Measurements from ENCODE around the gene ZNF141. TPM values are rescaled to one million over a fixed set of nuclear protein-coding genes. Genes with fewer than 3 reads are reported as not detected.

ZNF141 gene
- total and polyA plus RNA-seq, 12 donors, result 1.5 to 10.8 (median 7.6) TPM

DNA sequence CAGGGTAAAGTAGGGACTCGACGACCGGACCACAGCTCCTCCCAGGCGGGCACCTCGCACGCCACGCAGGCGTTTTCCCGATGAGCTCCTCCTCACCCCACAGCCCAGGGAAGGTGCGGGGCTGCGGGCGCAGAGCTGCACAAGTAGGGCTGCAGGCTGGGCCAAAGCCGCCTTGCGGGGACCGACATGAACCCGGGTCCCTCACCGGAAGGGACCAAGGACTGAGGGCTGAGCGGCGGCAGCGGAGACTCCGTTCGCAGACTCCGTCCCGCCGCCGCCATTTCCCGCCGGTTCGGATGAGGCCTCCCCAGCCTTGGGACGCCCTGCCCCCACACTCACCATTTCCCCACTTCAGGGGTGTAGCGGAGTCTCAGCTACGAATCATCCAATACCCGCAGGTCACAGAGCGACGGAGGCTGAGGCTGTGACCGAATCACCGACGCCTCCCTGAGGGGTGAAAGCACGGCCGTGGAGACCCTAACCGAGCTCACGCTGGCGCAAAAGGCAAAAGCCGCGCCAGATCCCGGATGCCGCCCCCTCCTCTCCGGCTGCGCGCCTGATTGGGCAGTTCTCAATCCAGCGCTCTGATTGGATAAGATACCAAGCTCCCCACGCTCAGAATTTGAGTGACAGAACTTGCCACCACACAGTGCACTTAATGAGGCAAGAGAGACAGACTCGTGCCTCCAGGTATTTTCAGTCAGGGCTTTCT, 32.5 kb upstream of the ZNF141 start, which contains the start of gene ZNF732:
Gene ZNF732, minus strand, starts transcription at position 506 of the 712 bp plus-strand sequence. Its CDS starts 164 bp downstream, at position 342.
- H3K27ac ChIP-seq, result no peak within 1 kb of the TSS
- intact Hi-C loops (cut with DNase I), result no loop called here
- TF ChIP-seq, protein P1, sequence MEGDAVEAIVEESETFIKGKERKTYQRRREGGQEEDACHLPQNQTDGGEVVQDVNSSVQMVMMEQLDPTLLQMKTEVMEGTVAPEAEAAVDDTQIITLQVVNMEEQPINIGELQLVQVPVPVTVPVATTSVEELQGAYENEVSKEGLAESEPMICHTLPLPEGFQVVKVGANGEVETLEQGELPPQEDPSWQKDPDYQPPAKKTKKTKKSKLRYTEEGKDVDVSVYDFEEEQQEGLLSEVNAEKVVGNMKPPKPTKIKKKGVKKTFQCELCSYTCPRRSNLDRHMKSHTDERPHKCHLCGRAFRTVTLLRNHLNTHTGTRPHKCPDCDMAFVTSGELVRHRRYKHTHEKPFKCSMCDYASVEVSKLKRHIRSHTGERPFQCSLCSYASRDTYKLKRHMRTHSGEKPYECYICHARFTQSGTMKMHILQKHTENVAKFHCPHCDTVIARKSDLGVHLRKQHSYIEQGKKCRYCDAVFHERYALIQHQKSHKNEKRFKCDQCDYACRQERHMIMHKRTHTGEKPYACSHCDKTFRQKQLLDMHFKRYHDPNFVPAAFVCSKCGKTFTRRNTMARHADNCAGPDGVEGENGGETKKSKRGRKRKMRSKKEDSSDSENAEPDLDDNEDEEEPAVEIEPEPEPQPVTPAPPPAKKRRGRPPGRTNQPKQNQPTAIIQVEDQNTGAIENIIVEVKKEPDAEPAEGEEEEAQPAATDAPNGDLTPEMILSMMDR (IDR thresholded peaks at IDR 0.05), result no peak

DNA sequence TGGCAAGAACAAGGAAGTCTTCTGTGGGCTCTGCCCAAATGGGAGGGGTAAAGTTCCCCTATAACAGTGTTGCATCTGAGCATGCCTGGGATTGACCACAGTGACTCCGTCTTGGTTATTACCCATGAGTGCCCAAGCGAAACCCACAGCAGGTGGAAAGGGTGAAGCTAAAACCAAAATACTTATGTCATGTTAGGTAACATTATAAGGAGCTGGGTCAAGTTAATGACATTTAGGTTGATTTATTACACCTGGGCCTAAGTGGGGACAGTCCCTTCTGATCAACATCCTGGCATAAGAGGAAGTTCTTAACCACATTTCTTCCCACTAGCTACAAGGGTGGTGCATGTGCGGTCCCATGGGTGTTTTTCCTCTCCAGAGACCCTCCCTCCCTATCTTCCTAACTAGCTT, 31.1 kb upstream of the ZNF141 start:
- no peak for ATAC-seq
- H3K27ac ChIP-seq, result no peak overlapping the region
- intact Hi-C loops (cut with DNase I), result no loop called here
- H3K4me3 ChIP-seq, result no peak overlapping the region
- H3K9me3 ChIP-seq, result peaks cover 0 to 52% (median 0%) of the 10 kb centered on the region in 11 donors
- TF ChIP-seq, protein P1 (IDR thresholded peaks at IDR 0.05), result no peak
- H3K27me3 ChIP-seq, result peaks cover 0 to 24% (median 14%) of the 10 kb centered on the region in 7 donors
- no peaks in the 10 kb centered on the region for H3K36me3 ChIP-seq
- no peak for DNase-seq
- 86 to 91% methylated on average over 3 of the region's 3 CpGs for WGBS, 2 donors
- peaks cover 0 to 16% (median 7%) of the 10 kb centered on the region in 9 donors for H3K4me1 ChIP-seq

More for the DNA sequence above, 32.5 kb upstream of the ZNF141 start, which contains the start of gene ZNF732:
- Histone ChIP-seq H3K27me3 (peaks cover 0 to 24% (median 14%) of the 10 kb centered on the region in 7 donors), H3K9me3 (peaks cover 0 to 52% (median 0%) of the 10 kb centered on the region in 11 donors), H3K4me1 (peaks cover 0 to 16% (median 7%) of the 10 kb centered on the region in 9 donors), H3K36me3 (no peaks in the 10 kb centered on the region), H3K4me3 (peak within 1 kb of the TSS in 9 of 10 donors; percentile 13 to 59 (median 52))
- WGBS, 2 donors, result 1 to 4% methylated on average over 53 of the region's 53 CpGs
- DNase-seq, result peak; percentile 18 to 55
- peak; percentile 71 to 98 (median 92) for ATAC-seq

DNA sequence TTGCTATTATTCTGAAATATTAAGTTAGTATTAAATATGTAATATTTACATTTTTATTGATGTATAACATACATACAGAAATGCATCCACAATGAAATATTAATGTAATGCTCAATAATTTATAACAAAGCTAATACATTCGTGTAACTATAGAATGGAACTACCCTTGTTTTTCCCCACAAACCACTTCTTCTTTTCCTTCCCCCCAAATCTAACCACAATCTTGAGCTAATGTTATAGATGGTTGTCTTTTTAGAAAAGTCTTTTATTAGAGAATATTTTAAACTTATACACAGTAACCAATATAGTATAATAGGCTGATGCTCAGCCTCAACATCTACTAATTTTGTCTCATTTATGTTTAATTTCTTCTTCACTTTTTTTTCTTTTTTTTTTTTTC, 27.8 kb upstream of the ZNF141 start:
- Histone ChIP-seq H3K4me3 (no peak overlapping the region), H3K27me3 (peaks cover 0 to 15% (median 7%) of the 10 kb centered on the region in 7 donors), H3K9me3 (peaks cover 0 to 60% (median 0%) of the 10 kb centered on the region in 11 donors), H3K27ac (no peak overlapping the region), H3K4me1 (peaks cover 0 to 9% (median 4%) of the 10 kb centered on the region in 9 donors), H3K36me3 (no peaks in the 10 kb centered on the region)
- no peak for DNase-seq
- TF ChIP-seq, protein P1 (IDR thresholded peaks at IDR 0.05), result no peak
- intact Hi-C loops (cut with DNase I), result no loop called here
- ATAC-seq, result no peak
- WGBS, 2 donors, result 84 to 95% methylated on average over 1 of the region's 1 CpG

DNA sequence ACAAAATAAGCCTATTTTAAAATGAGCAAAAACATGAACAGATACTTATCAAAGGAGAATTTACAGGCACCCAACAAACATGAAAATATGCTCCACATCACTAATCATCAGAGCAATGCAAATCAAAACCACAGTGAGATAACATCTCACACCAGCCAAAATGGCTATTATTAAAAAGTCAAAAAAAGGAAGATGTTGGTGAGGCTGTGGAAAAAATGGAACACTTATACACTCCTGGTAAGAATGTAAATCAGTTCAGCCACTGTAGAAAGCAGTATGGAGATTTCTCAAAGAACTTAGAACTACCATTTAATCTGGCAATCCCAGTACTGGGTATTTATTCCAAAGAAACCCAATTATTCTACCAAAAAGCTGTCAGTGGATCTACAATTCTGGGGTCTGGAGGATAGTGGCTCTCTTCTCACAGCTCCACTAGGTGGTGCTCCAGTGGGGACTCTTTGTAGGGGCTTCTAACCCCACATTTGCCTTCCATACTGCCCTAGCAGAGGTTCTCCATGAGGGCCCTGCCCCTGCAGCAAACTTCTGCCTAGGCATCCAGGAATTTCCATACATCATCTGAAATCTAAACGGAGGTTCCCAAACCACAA, 23.2 kb upstream of the ZNF141 start:
- ATAC-seq, result no peak
- H3K27me3 ChIP-seq, result no peaks in the 10 kb centered on the region
- H3K9me3 ChIP-seq, result peaks cover 0 to 63% (median 0%) of the 10 kb centered on the region in 11 donors
- intact Hi-C loops (cut with DNase I), result no loop called here
- no peak for DNase-seq
- no peaks in the 10 kb centered on the region for H3K36me3 ChIP-seq
- H3K4me1 ChIP-seq, result no peaks in the 10 kb centered on the region
- no peak overlapping the region for H3K4me3 ChIP-seq
- WGBS, 2 donors, result 77 to 89% methylated on average over 1 of the region's 1 CpG
- TF ChIP-seq, protein P1 (IDR thresholded peaks at IDR 0.05), result no peak
- H3K27ac ChIP-seq, result no peak overlapping the region
